ENCODE data around the gene LPIN3.

DNA sequence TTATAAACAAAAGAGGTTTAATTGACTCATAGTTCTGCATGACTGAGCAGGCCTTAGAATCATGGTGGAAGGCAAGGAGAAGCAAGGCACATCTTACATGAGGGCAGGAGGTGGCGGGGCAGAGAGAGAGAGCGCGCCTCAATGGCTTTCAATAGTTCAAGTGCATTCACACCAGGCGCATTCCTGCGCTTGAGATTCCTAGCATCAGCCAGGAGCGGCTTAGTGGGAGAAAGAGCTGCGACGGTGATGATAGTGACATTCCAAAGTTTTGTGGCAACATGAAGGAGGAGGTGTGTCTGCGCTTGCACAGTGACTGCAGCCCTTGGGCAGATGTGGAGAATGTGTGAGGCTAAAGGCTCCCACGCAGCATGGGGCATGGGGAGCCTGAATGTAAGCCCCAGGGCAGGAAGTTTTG lies 51.0 kb downstream of the LPIN3 start:
- no peak for TF ChIP-seq EZH2phosphoT487 (IDR thresholded peaks at IDR 0.05; ENCODE audit: borderline replicate concordance, low read length)
- TF ChIP-seq, protein P1, sequence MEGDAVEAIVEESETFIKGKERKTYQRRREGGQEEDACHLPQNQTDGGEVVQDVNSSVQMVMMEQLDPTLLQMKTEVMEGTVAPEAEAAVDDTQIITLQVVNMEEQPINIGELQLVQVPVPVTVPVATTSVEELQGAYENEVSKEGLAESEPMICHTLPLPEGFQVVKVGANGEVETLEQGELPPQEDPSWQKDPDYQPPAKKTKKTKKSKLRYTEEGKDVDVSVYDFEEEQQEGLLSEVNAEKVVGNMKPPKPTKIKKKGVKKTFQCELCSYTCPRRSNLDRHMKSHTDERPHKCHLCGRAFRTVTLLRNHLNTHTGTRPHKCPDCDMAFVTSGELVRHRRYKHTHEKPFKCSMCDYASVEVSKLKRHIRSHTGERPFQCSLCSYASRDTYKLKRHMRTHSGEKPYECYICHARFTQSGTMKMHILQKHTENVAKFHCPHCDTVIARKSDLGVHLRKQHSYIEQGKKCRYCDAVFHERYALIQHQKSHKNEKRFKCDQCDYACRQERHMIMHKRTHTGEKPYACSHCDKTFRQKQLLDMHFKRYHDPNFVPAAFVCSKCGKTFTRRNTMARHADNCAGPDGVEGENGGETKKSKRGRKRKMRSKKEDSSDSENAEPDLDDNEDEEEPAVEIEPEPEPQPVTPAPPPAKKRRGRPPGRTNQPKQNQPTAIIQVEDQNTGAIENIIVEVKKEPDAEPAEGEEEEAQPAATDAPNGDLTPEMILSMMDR (conservative IDR thresholded peaks at IDR 0.05; ENCODE audit: low read depth, low read length) = no peak

All from PC-3 (cell line).